Measurements from ENCODE around the gene NT5C1A. TPM values are rescaled to one million over a fixed set of nuclear protein-coding genes. Genes with fewer than 3 reads are reported as not detected.
A peak's percentile ranks its signal among the peaks of the same experiment; 100 is the strongest.

Gene NT5C1A
- total RNA-seq, 1 experiment from 2014 or later: 0.12 TPM

- Histone ChIP-seq H3K9me3 (replicated peaks) (no peaks in the 10 kb centered on the region), H3K36me3 (no peaks in the 10 kb centered on the region), H3K27ac (no peak overlapping the region), H3K27me3 (no peaks in the 10 kb centered on the region), H3K4me1 (no peaks in the 10 kb centered on the region), H3K4me3 (no peak overlapping the region)
- no peak for DNase-seq
Observed at GRCh38 chr1:39681294-39681693, 9.4 kb upstream of the NT5C1A start.

GRCh38 chr1:39680751-39681150 is 8.8 kb upstream of the NT5C1A start:
- DNase-seq: no peak
- H3K4me1 ChIP-seq: no peaks in the 10 kb centered on the region
- no peak overlapping the region for H3K27ac ChIP-seq
- no peaks in the 10 kb centered on the region for H3K36me3 ChIP-seq
- H3K4me3 ChIP-seq: no peak overlapping the region
- H3K27me3 ChIP-seq: no peaks in the 10 kb centered on the region
- no peaks in the 10 kb centered on the region for H3K9me3 ChIP-seq (replicated peaks)

GRCh38 chr1:39679821-39680220 is 7.9 kb upstream of the NT5C1A start:
- Histone ChIP-seq H3K9me3 (replicated peaks) (no peaks in the 10 kb centered on the region), H3K27ac (no peak overlapping the region), H3K27me3 (no peaks in the 10 kb centered on the region), H3K4me3 (no peak overlapping the region), H3K4me1 (no peaks in the 10 kb centered on the region), H3K36me3 (no peaks in the 10 kb centered on the region)
- peak in 1 of 2 experiments; percentile 24 for DNase-seq

GRCh38 chr1:39678889-39679288 is 7.0 kb upstream of the NT5C1A start:
- no peak overlapping the region for H3K27ac ChIP-seq
- H3K27me3 ChIP-seq: no peaks in the 10 kb centered on the region
- H3K36me3 ChIP-seq: no peaks in the 10 kb centered on the region
- H3K9me3 ChIP-seq (replicated peaks): no peaks in the 10 kb centered on the region
- H3K4me3 ChIP-seq: no peak overlapping the region
- no peaks in the 10 kb centered on the region for H3K4me1 ChIP-seq
- DNase-seq: no peak

GRCh38 chr1:39677645-39678044 is 5.7 kb upstream of the NT5C1A start:
- no peak for DNase-seq
- no peaks in the 10 kb centered on the region for H3K36me3 ChIP-seq
- H3K27ac ChIP-seq: no peak overlapping the region

GRCh38 chr1:39676948-39677548 is 5.1 kb upstream of the NT5C1A start:
- no peaks in the 10 kb centered on the region for H3K27me3 ChIP-seq
- H3K27ac ChIP-seq: no peak overlapping the region
- no peak overlapping the region for H3K4me3 ChIP-seq
- no peaks in the 10 kb centered on the region for H3K36me3 ChIP-seq
- DNase-seq: no peak
- no peaks in the 10 kb centered on the region for H3K4me1 ChIP-seq
- H3K9me3 ChIP-seq (replicated peaks): no peaks in the 10 kb centered on the region

More at GRCh38 chr1:39677645-39678044, 5.7 kb upstream of the NT5C1A start:
- no peak overlapping the region for H3K4me3 ChIP-seq
- H3K4me1 ChIP-seq: no peaks in the 10 kb centered on the region
- no peaks in the 10 kb centered on the region for H3K27me3 ChIP-seq
- H3K9me3 ChIP-seq (replicated peaks): no peaks in the 10 kb centered on the region

GRCh38 chr1:39675220-39675619 is 3.3 kb upstream of the NT5C1A start:
- Histone ChIP-seq H3K4me3 (no peak overlapping the region), H3K27me3 (peaks cover 11% of the 10 kb centered on the region), H3K36me3 (no peaks in the 10 kb centered on the region), H3K4me1 (no peaks in the 10 kb centered on the region), H3K27ac (no peak overlapping the region), H3K9me3 (replicated peaks) (no peaks in the 10 kb centered on the region)
- DNase-seq: no peak

GRCh38 chr1:39673215-39673614 is 1.3 kb upstream of the NT5C1A start:
- no peak for DNase-seq
- H3K27me3 ChIP-seq: peaks cover 17% of the 10 kb centered on the region
- no peaks in the 10 kb centered on the region for H3K9me3 ChIP-seq (replicated peaks)
- no peaks in the 10 kb centered on the region for H3K36me3 ChIP-seq
- no peak overlapping the region for H3K27ac ChIP-seq
- H3K4me3 ChIP-seq: no peak overlapping the region
- no peaks in the 10 kb centered on the region for H3K4me1 ChIP-seq

GRCh38 chr1:39672551-39672947 is 642 bp upstream of the NT5C1A start:
- H3K36me3 ChIP-seq: no peaks in the 10 kb centered on the region
- no peaks in the 10 kb centered on the region for H3K9me3 ChIP-seq (replicated peaks)
- H3K27ac ChIP-seq: no peak overlapping the region
- peak overlapping the region; percentile 56 for H3K4me3 ChIP-seq
- no peaks in the 10 kb centered on the region for H3K4me1 ChIP-seq
- H3K27me3 ChIP-seq: peaks cover 17% of the 10 kb centered on the region
- peak; percentile 27 to 47 for DNase-seq

- no peaks in the 10 kb centered on the region for H3K4me1 ChIP-seq
- H3K9me3 ChIP-seq (replicated peaks): no peaks in the 10 kb centered on the region
- no peak overlapping the region for H3K27ac ChIP-seq
- DNase-seq: peak; percentile 42 to 54
- peak overlapping the region; percentile 56 for H3K4me3 ChIP-seq
- H3K36me3 ChIP-seq: no peaks in the 10 kb centered on the region
- peaks cover 17% of the 10 kb centered on the region for H3K27me3 ChIP-seq
Observed at GRCh38 chr1:39671433-39671792, 494 bp downstream of the NT5C1A start.

- Histone ChIP-seq H3K27me3 (peaks cover 17% of the 10 kb centered on the region), H3K36me3 (no peaks in the 10 kb centered on the region), H3K27ac (no peak overlapping the region), H3K4me1 (no peaks in the 10 kb centered on the region), H3K9me3 (replicated peaks) (no peaks in the 10 kb centered on the region), H3K4me3 (no peak overlapping the region)
- no peak for DNase-seq
Observed at GRCh38 chr1:39670689-39671088, 1.2 kb downstream of the NT5C1A start.

GRCh38 chr1:39668894-39669293 is 3.0 kb downstream of the NT5C1A start:
- Histone ChIP-seq H3K4me3 (no peak overlapping the region), H3K9me3 (replicated peaks) (no peaks in the 10 kb centered on the region), H3K36me3 (no peaks in the 10 kb centered on the region), H3K27ac (no peak overlapping the region), H3K27me3 (peaks cover 17% of the 10 kb centered on the region), H3K4me1 (no peaks in the 10 kb centered on the region)
- DNase-seq: no peak

- Histone ChIP-seq H3K9me3 (replicated peaks) (no peaks in the 10 kb centered on the region), H3K4me3 (no peak overlapping the region), H3K4me1 (no peaks in the 10 kb centered on the region), H3K36me3 (no peaks in the 10 kb centered on the region), H3K27me3 (peaks cover 17% of the 10 kb centered on the region), H3K27ac (no peak overlapping the region)
- no peak for DNase-seq
Observed at GRCh38 chr1:39668111-39668510, 3.8 kb downstream of the NT5C1A start.

GRCh38 chr1:39666772-39667171 is 5.1 kb downstream of the NT5C1A start:
- Histone ChIP-seq H3K9me3 (replicated peaks) (no peaks in the 10 kb centered on the region), H3K36me3 (no peaks in the 10 kb centered on the region), H3K4me1 (no peaks in the 10 kb centered on the region), H3K27ac (no peak overlapping the region), H3K4me3 (no peak overlapping the region), H3K27me3 (peaks cover 17% of the 10 kb centered on the region)
- DNase-seq: no peak

GRCh38 chr1:39663559-39663958 is 8.3 kb downstream of the NT5C1A start:
- H3K4me1 ChIP-seq: no peaks in the 10 kb centered on the region
- DNase-seq: no peak
- no peaks in the 10 kb centered on the region for H3K27me3 ChIP-seq
- H3K9me3 ChIP-seq (replicated peaks): no peaks in the 10 kb centered on the region
- no peak overlapping the region for H3K27ac ChIP-seq
- H3K36me3 ChIP-seq: no peaks in the 10 kb centered on the region
- H3K4me3 ChIP-seq: no peak overlapping the region

- Histone ChIP-seq H3K27me3 (no peaks in the 10 kb centered on the region), H3K9me3 (replicated peaks) (no peaks in the 10 kb centered on the region), H3K4me1 (no peaks in the 10 kb centered on the region), H3K36me3 (no peaks in the 10 kb centered on the region), H3K4me3 (no peak overlapping the region), H3K27ac (no peak overlapping the region)
- DNase-seq: no peak
Observed at GRCh38 chr1:39662861-39663260, 9.0 kb downstream of the NT5C1A start.
